ENCODE results near the gene EGLN2.

The EGLN2 gene

GRCh38 chr19:40759352-40759751 lies 39.6 kb upstream of the EGLN2 start:
- TF ChIP-seq EP300 (IDR thresholded peaks at IDR 0.05; ENCODE audit: borderline replicate concordance): no peak
- TF ChIP-seq CEBPB (IDR thresholded peaks at IDR 0.05): no peak
- no peak for TF ChIP-seq EGR1 (IDR thresholded peaks at IDR 0.05)

GRCh38 chr19:40762754-40763470 lies 36.1 kb upstream of the EGLN2 start:
- no peak for TF ChIP-seq TEAD4 (IDR thresholded peaks at IDR 0.05)
- TF ChIP-seq USF1 (IDR thresholded peaks at IDR 0.05): no peak
- TF ChIP-seq RAD21 (IDR thresholded peaks at IDR 0.05; ENCODE audit: low read depth): no peak
- TF ChIP-seq TCF12 (IDR thresholded peaks at IDR 0.05; ENCODE audit: low read depth): no peak
- TF ChIP-seq FOXM1 (IDR thresholded peaks at IDR 0.05; ENCODE audit: borderline replicate concordance, low read depth): no peak
- no peak for TF ChIP-seq TAF1 (IDR thresholded peaks at IDR 0.05; ENCODE audit: low read depth)
- TF ChIP-seq EGR1 (IDR thresholded peaks at IDR 0.05): no peak
- no peak for TF ChIP-seq MAX (IDR thresholded peaks at IDR 0.05)
- no peak for TF ChIP-seq REST (IDR thresholded peaks at IDR 0.05; ENCODE audit: low read depth)

- TF ChIP-seq TAF1 (IDR thresholded peaks at IDR 0.05; ENCODE audit: low read depth) (no peak), USF1 (IDR thresholded peaks at IDR 0.05) (no peak), REST (IDR thresholded peaks at IDR 0.05; ENCODE audit: low read depth) (no peak), TCF12 (IDR thresholded peaks at IDR 0.05; ENCODE audit: low read depth) (no peak), RAD21 (IDR thresholded peaks at IDR 0.05; ENCODE audit: low read depth) (no peak), TEAD4 (IDR thresholded peaks at IDR 0.05) (no peak), CEBPB (IDR thresholded peaks at IDR 0.05) (no peak), CREB1 (IDR thresholded peaks at IDR 0.05; ENCODE audit: low read depth) (no peak)
Measured at GRCh38 chr19:40763526-40763925, 35.5 kb upstream of the EGLN2 start.

- no peak for TF ChIP-seq CREB1 (IDR thresholded peaks at IDR 0.05; ENCODE audit: low read depth)
Measured at GRCh38 chr19:40763963-40764362, 35.0 kb upstream of the EGLN2 start.

- TF ChIP-seq EP300 (IDR thresholded peaks at IDR 0.05; ENCODE audit: borderline replicate concordance): no peak
- no peak for TF ChIP-seq MAX (IDR thresholded peaks at IDR 0.05)
- TF ChIP-seq CREB1 (IDR thresholded peaks at IDR 0.05; ENCODE audit: low read depth): no peak
- TF ChIP-seq TCF12 (IDR thresholded peaks at IDR 0.05; ENCODE audit: low read depth): no peak
- TF ChIP-seq RAD21 (IDR thresholded peaks at IDR 0.05; ENCODE audit: low read depth): no peak
- no peak for TF ChIP-seq CEBPB (IDR thresholded peaks at IDR 0.05)
- TF ChIP-seq REST (IDR thresholded peaks at IDR 0.05; ENCODE audit: low read depth): no peak
- no peak for TF ChIP-seq NFIC (IDR thresholded peaks at IDR 0.05)
- no peak for TF ChIP-seq TEAD4 (IDR thresholded peaks at IDR 0.05)
Measured at GRCh38 chr19:40768869-40769268, 30.1 kb upstream of the EGLN2 start.

All from Ishikawa (cell line).